Activated T-cell treated with anti-CD3 and anti-CD28 coated beads, Interleukin-2, amount 50 U/mL, for 72 hours (primary cell): Measurements from ENCODE around the gene LRP1B. TPM values are rescaled to one million over a fixed set of nuclear protein-coding genes. Genes with fewer than 3 reads are reported as not detected.

Experiments
- ATAC-seq, 2 donors: fragments of 150-1000 bp; cut with Tn5 transposase; replicated peaks in 1 of 2; 2 replicates each; pipeline ENCODE4 v1.10.0; 2021; ENCODE audit warnings: moderate library complexity in 2 of 2, mild to moderate bottlenecking in 1 of 2
- DNase-seq, 2 donors: peaks; one replicate each; pipeline ENCODE4 v3.0.0; 2021 to 2022; ENCODE audit warnings: mixed read lengths in 1 of 2
- H3K27ac Mint-ChIP-seq: one replicate; pipeline ENCODE4 v1.8.0; 2022; ENCODE audit warnings: mild to moderate bottlenecking, moderate library complexity, mixed read lengths
- H3K27me3 Mint-ChIP-seq: one replicate; pipeline ENCODE4 v1.8.0; 2022; ENCODE audit warnings: low read depth, mixed read lengths
- H3K36me3 Mint-ChIP-seq, 2 donors: one replicate each; pipeline ENCODE4 v1.8.0; 2022; ENCODE audit warnings: mixed read lengths in 2 of 2, mild to moderate bottlenecking in 1 of 2; ENCODE audit not compliant: insufficient read depth in 2 of 2
- H3K4me1 Mint-ChIP-seq: one replicate; pipeline ENCODE4 v1.8.0; 2022; ENCODE audit warnings: low read depth, mixed read lengths
- H3K4me3 Mint-ChIP-seq, 2 donors: one replicate each; pipeline ENCODE4 v1.8.0; 2022; ENCODE audit warnings: mild to moderate bottlenecking in 2 of 2, mixed read lengths in 2 of 2, moderate library complexity in 2 of 2
- H3K9me3 Mint-ChIP-seq, 2 donors: one replicate each; pipeline ENCODE4 v1.8.0; 2022; ENCODE audit warnings: mixed read lengths in 2 of 2
- total RNA-seq, 2 donors: library from RNA; stranded (reverse); gene quantifications; one replicate each; pipeline ENCODE4 v1.2.3, GENCODE V29; 2022

LRP1B gene
- total RNA-seq, 2 donors from 2014 or later: not detected

- H3K4me3 Mint-ChIP-seq: no peak overlapping the region
- no peak overlapping the region for H3K27ac Mint-ChIP-seq
- DNase-seq (no peak), ATAC-seq (no peak)
- H3K9me3 Mint-ChIP-seq: peaks cover 5 to 6% of the 10 kb centered on the region in 2 donors
- no peaks in the 10 kb centered on the region for H3K27me3 Mint-ChIP-seq
- no peaks in the 10 kb centered on the region for H3K4me1 Mint-ChIP-seq
- H3K36me3 Mint-ChIP-seq: no peaks in the 10 kb centered on the region
Measured at GRCh38 chr2:141589314-141589713, 541.5 kb downstream of the LRP1B start.

GRCh38 chr2:141586985-141587384 lies 543.8 kb downstream of the LRP1B start:
- H3K4me3 Mint-ChIP-seq: no peak overlapping the region
- H3K4me1 Mint-ChIP-seq: no peaks in the 10 kb centered on the region
- H3K27ac Mint-ChIP-seq: no peak overlapping the region
- H3K36me3 Mint-ChIP-seq: no peaks in the 10 kb centered on the region
- no peak for ATAC-seq
- no peak for DNase-seq
- H3K9me3 Mint-ChIP-seq: peaks cover 5 to 6% of the 10 kb centered on the region in 2 donors
- H3K27me3 Mint-ChIP-seq: no peaks in the 10 kb centered on the region

GRCh38 chr2:141582213-141582612 lies 548.6 kb downstream of the LRP1B start:
- Mint-ChIP-seq H3K27me3 (no peaks in the 10 kb centered on the region), H3K27ac (no peak overlapping the region), H3K4me3 (no peak overlapping the region), H3K4me1 (no peaks in the 10 kb centered on the region), H3K9me3 (peaks cover 0 to 2% of the 10 kb centered on the region in 2 donors), H3K36me3 (no peaks in the 10 kb centered on the region)
- no peak for ATAC-seq
- DNase-seq: no peak

DNA sequence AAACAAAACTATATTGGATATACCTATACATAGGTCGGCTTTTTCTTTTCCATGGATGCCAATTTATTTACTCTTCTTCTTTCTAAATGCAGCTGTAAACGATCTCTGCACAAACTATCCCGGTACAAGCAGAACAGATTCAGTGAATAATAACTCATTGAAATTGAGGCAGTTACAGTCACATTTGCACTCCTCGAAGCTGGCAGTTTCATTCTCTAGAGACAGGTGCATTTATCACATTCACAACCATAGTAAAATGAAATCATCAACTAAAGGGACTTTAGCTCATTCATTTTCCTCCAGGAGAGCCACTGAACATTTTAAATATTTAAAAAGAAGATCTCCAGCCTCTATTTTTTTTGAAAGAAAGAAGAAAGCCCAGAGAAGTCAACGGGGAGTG lies 551.7 kb downstream of the LRP1B start:
- Mint-ChIP-seq H3K27me3 (no peaks in the 10 kb centered on the region), H3K4me1 (no peaks in the 10 kb centered on the region), H3K9me3 (peaks cover 1 to 3% of the 10 kb centered on the region in 2 donors), H3K36me3 (no peaks in the 10 kb centered on the region), H3K4me3 (no peak overlapping the region), H3K27ac (no peak overlapping the region)
- ATAC-seq (no peak), DNase-seq (no peak)

DNA sequence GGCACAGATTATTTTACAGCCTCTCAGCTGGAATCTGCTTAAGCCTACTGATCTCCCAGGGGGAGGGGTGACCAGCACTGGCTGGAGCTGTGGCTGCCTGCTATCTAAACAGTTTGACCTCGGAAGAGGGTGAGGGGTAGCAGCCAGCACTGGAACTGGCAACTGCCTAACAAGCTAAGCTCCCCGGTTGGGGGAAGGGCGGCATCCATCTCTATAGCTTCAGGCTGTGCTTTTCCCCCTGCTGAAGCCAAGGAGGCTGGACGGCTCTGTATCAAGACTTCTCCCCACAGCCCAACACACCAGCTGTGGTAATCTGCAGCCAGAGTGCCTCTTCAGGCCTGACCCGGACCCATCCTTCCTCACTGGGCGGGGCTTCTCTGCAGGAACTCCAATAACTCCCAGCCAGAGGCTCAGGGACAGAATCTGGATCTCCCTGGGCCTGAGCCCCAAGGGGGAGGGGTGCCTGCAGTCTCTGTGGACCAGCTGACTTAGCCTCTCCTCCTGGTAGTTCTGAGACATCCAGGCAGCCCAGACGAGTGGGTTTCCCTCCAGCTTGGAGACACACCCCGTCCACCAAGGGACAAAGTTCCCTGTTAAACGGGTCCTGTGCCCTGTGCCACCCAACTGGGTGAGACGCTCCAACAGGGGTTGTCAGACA lies 560.2 kb downstream of the LRP1B start:
- no peaks in the 10 kb centered on the region for H3K27me3 Mint-ChIP-seq
- H3K36me3 Mint-ChIP-seq: no peaks in the 10 kb centered on the region
- H3K27ac Mint-ChIP-seq: no peak overlapping the region
- ATAC-seq (no peak), DNase-seq (no peak)
- H3K4me1 Mint-ChIP-seq: no peaks in the 10 kb centered on the region
- H3K9me3 Mint-ChIP-seq: peaks cover 15 to 18% of the 10 kb centered on the region in 2 donors
- no peak overlapping the region for H3K4me3 Mint-ChIP-seq

DNA sequence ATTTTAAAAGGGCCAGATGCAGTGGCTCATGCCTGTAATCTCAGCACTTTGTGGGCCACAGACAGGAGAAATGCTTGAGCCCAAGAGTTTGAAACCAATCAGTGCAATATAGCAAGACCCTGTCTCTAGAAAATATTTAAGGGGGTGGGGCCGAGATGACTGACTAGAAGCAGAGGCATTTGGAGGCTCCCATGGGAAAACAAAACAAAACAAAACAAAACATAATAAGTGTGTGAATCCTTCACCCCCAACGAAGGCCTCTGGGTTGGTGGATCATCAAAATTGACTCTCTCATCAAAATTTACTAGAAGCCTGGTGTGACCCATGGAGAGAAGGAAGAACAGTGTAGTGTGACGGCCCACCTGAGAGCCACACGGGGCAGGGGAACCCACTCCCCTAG lies 560.9 kb downstream of the LRP1B start:
- no peak overlapping the region for H3K27ac Mint-ChIP-seq
- ATAC-seq: no peak
- no peaks in the 10 kb centered on the region for H3K36me3 Mint-ChIP-seq
- H3K4me1 Mint-ChIP-seq: no peaks in the 10 kb centered on the region
- H3K27me3 Mint-ChIP-seq: no peaks in the 10 kb centered on the region
- no peak overlapping the region for H3K4me3 Mint-ChIP-seq
- peaks cover 15 to 18% of the 10 kb centered on the region in 2 donors for H3K9me3 Mint-ChIP-seq
- no peak for DNase-seq

- ATAC-seq (no peak), DNase-seq (no peak)
- H3K4me3 Mint-ChIP-seq: no peak overlapping the region
- H3K36me3 Mint-ChIP-seq: no peaks in the 10 kb centered on the region
- no peaks in the 10 kb centered on the region for H3K27me3 Mint-ChIP-seq
- no peaks in the 10 kb centered on the region for H3K4me1 Mint-ChIP-seq
- H3K27ac Mint-ChIP-seq: no peak overlapping the region
- H3K9me3 Mint-ChIP-seq: no peaks in the 10 kb centered on the region
Measured at GRCh38 chr2:141565597-141565996, 565.2 kb downstream of the LRP1B start.

DNA sequence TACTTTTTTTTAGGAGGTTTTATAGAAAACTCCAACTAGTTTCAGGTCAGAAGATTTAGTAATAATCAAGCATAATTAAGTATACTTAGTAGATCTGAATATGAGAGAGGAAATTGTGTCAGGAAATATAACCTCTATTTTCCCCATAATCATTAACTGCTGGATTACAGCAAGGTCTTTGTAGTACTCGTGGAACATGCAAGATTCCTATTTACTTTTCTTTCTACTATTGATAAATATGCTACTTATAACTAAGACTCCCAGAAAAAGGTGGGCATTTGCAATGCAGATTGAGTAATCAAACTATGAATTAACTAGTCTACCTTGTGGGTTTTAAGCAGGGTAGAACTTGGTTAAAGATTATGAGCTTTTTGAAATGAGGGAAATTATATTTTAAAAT lies 570.1 kb downstream of the LRP1B start:
- Mint-ChIP-seq H3K36me3 (peaks cover 0 to 1% of the 10 kb centered on the region in 2 donors), H3K4me3 (no peak overlapping the region), H3K27me3 (no peaks in the 10 kb centered on the region), H3K27ac (no peak overlapping the region), H3K4me1 (no peaks in the 10 kb centered on the region), H3K9me3 (no peaks in the 10 kb centered on the region)
- no peak for DNase-seq
- ATAC-seq: no peak

DNA sequence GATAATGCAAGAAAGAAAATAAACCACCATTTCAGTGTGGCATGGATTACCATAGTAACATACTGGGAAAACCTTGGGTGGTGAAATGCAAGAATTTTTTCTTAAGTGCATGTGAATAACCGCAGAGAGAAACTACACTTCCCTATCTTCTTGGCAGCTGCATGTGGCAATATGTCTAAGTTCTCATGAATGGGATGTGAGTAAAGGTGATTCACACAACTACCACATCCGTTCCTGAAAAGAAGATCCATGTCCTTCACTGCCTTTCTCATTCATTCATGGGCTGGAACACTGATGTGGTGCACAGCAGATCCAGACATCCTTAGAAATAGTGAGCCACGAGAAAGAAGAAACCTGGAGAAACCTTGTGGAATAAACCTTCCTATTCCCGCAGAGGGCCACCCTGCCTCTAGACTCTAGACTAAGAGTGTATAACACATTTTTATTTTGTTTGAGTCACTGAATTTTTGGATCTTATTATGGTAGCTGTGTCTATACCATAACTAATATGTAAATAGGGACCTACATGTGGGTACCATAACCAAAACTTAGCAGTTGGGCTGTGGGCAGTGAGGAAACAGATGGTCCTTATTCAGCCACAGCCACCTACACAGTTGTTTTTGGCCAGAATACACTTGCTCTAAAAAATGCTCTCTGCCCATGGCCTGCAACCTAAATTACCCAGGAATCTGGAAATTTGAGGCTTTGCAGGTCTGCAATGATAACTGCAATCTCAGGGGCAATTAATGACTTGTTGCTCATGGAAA lies 573.3 kb downstream of the LRP1B start:
- no peaks in the 10 kb centered on the region for H3K4me1 Mint-ChIP-seq
- DNase-seq (no peak), ATAC-seq (no peak)
- H3K9me3 Mint-ChIP-seq: peaks cover 0 to 3% of the 10 kb centered on the region in 2 donors
- no peak overlapping the region for H3K27ac Mint-ChIP-seq
- no peaks in the 10 kb centered on the region for H3K27me3 Mint-ChIP-seq
- H3K36me3 Mint-ChIP-seq: peaks cover 0 to 1% of the 10 kb centered on the region in 2 donors
- H3K4me3 Mint-ChIP-seq: no peak overlapping the region

- H3K4me1 Mint-ChIP-seq: no peaks in the 10 kb centered on the region
- H3K4me3 Mint-ChIP-seq: no peak overlapping the region
- no peak overlapping the region for H3K27ac Mint-ChIP-seq
- no peak for DNase-seq
- peaks cover 0 to 1% of the 10 kb centered on the region in 2 donors for H3K36me3 Mint-ChIP-seq
- no peak for ATAC-seq
- peaks cover 0 to 3% of the 10 kb centered on the region in 2 donors for H3K9me3 Mint-ChIP-seq
- no peaks in the 10 kb centered on the region for H3K27me3 Mint-ChIP-seq
Measured at GRCh38 chr2:141555876-141556470, 574.8 kb downstream of the LRP1B start.

GRCh38 chr2:141554810-141555209 lies 576.0 kb downstream of the LRP1B start:
- Mint-ChIP-seq H3K4me3 (no peak overlapping the region), H3K27ac (no peak overlapping the region), H3K4me1 (no peaks in the 10 kb centered on the region), H3K36me3 (no peaks in the 10 kb centered on the region), H3K27me3 (no peaks in the 10 kb centered on the region), H3K9me3 (peaks cover 0 to 3% of the 10 kb centered on the region in 2 donors)
- ATAC-seq: no peak
- DNase-seq: no peak

DNA sequence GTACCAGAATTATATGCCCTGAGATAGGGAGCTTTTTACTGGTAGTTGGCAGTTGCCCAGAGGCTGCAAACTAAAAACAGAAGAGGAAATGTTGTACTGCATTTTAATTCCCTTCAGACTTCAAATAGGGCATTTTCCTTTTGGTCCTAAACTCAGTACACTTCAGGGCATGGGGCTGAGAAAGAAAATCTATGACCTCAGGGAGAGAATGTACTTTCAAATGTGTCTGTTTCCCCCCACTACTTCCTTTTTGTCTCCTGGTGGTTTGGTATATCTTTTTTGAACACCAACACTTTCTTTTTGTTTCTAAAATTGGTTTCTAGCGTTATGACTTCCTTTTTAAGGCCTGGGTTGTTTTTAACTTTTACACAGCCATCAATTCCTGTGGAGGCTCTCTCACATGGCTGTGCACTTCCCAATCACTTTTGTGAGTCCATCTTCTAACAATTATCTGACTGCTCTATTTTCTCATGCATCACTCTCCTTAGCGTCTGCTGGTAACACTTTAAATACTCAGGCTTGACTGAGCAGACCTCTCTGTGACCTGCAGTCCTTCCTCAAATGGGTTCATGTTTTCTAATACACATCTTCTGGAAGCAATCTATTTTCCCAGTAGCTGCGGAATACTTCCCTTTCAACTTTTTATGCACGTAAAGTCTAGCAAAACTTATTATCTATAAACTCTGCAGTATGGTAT lies 596.0 kb downstream of the LRP1B start:
- Mint-ChIP-seq H3K27ac (no peak overlapping the region), H3K9me3 (peaks cover 0 to 5% of the 10 kb centered on the region in 2 donors), H3K4me3 (no peak overlapping the region), H3K36me3 (no peaks in the 10 kb centered on the region), H3K27me3 (no peaks in the 10 kb centered on the region), H3K4me1 (no peaks in the 10 kb centered on the region)
- ATAC-seq (no peak), DNase-seq (no peak)

DNA sequence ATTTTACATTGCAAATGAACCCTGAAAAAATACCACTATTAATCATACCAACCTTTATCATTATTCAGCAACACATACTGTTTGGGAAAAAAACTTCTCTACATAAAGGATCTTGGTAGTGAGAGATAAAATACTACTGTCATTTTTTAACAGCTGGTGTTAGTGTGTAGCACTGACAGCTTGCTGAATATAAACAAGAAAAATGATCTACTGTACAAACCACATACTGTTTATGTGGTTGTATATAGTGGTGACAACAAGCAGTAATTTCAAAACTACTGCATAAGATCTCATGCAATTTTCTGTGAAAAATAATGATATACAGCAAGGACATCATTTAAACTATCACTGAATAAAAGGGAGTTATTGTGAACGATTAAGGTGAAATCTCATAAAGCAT lies 601.2 kb downstream of the LRP1B start:
- Mint-ChIP-seq H3K9me3 (peaks cover 0 to 6% of the 10 kb centered on the region in 2 donors), H3K27ac (no peak overlapping the region), H3K27me3 (no peaks in the 10 kb centered on the region), H3K4me1 (no peaks in the 10 kb centered on the region), H3K36me3 (peaks cover 0 to 2% of the 10 kb centered on the region in 2 donors), H3K4me3 (no peak overlapping the region)
- DNase-seq (no peak), ATAC-seq (no peak)
